Adrenal gland (tissue), 5 donors: Measurements from ENCODE around the gene FAM9B.

Source experiments
- POLR2A ChIP-seq, 2 donors: fragments of 450-650 bp; IDR thresholded peaks; one replicate each; pipeline ENCODE4 v1.6.1; 2017; ENCODE audit warnings: antibody characterized with exemption in 2 of 2, mild to moderate bottlenecking in 2 of 2, moderate library complexity in 1 of 2
- TF ChIP-seq, protein P1 (sequence below), 6 experiments: fragments of 450-650 bp in 4 of 6; fragments of 200-600 bp in 2 of 6; sonication (generic) in 1 of 6; IDR thresholded peaks; 1 replicate in 5 of 6; 2 replicates in 1 of 6; pipeline versions ENCODE4 v1.5.1 to v1.8.0; 2016 to 2021; ENCODE audit warnings: antibody characterized with exemption in 6 of 6, mild to moderate bottlenecking in 2 of 6, moderate library complexity in 1 of 6
- donor health status: DM: no; HTN: no; CAD: no.

DNA sequence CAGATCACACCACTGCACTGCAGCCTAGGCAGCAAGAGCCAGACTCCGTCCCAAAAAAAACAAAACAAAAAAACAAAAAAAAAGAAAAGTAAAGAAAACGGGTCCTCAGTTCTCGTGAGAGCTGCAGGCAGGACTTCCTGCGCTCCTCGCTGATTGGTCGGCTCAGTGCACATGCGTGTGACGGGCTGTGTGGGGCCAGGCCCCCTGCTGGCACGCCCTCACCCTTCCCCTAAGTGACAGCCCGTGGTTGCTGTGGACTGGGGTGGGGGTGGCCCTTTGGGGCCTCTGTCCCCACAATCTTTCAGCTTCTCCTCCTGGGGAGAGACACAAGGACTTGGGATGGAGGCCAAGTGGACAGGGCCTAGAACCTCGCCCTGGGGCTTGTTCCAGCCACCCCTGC lies at the start of gene FAM9B:
- TF ChIP-seq, protein P1, sequence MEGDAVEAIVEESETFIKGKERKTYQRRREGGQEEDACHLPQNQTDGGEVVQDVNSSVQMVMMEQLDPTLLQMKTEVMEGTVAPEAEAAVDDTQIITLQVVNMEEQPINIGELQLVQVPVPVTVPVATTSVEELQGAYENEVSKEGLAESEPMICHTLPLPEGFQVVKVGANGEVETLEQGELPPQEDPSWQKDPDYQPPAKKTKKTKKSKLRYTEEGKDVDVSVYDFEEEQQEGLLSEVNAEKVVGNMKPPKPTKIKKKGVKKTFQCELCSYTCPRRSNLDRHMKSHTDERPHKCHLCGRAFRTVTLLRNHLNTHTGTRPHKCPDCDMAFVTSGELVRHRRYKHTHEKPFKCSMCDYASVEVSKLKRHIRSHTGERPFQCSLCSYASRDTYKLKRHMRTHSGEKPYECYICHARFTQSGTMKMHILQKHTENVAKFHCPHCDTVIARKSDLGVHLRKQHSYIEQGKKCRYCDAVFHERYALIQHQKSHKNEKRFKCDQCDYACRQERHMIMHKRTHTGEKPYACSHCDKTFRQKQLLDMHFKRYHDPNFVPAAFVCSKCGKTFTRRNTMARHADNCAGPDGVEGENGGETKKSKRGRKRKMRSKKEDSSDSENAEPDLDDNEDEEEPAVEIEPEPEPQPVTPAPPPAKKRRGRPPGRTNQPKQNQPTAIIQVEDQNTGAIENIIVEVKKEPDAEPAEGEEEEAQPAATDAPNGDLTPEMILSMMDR (IDR thresholded peaks at IDR 0.05): no peak
- TF ChIP-seq POLR2A (IDR thresholded peaks at IDR 0.05): no peak
